ENCODE measurements around the gene DUSP16. TPM values are rescaled to one million over a fixed set of nuclear protein-coding genes. Genes with fewer than 3 reads are reported as not detected.

The DUSP16 gene
- total RNA-seq, 1 donor from 2014 or later = 64.7 TPM

DNA sequence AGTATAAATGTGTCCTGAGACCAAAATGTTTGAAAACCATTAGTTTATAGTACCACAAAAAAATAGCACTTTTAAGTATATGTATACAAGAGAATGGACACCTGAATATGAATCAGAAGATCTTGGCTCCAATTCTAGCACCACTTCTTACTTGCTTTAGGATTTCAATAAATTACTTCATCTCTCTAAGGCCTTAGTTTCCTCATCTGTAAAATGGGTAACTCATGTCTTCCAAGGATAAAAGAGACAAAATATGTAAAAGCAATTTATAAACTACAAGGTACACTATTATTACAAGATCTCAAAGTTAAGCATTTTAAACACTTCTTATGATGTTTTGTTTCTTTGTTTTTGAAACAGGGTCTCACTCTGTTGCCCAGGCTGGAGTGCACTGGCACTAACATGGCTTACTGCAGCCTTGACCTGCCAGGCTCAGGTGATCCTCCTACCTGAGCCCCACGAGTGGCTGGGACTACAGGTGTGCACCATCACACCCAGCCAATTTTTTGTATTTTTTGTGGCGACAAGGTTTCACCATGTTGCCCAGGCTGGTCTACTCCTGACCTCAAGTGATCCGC, 9.4 kb downstream of the DUSP16 start:
- no peak overlapping the region for H3K27ac Mint-ChIP-seq
- intact Hi-C loops (cut with micrococcal nuclease) = no loop called here
- no peak overlapping the region for H3K4me3 Mint-ChIP-seq (ENCODE audit: low read depth)
- no peak for DNase-seq (ENCODE audit: low spot score)
- H3K36me3 Mint-ChIP-seq (ENCODE audit: low read depth) = peaks cover 70% of the 10 kb centered on the region
- H3K27me3 Mint-ChIP-seq (ENCODE audit: low read depth) = no peaks in the 10 kb centered on the region
- peaks cover 24% of the 10 kb centered on the region for H3K4me1 Mint-ChIP-seq (ENCODE audit: low read depth)
- no peaks in the 10 kb centered on the region for H3K9me3 Mint-ChIP-seq

GRCh38 chr12:12551115-12551514, 11.5 kb downstream of the DUSP16 start:
- no peak overlapping the region for H3K4me3 Mint-ChIP-seq (ENCODE audit: low read depth)
- no peaks in the 10 kb centered on the region for H3K27me3 Mint-ChIP-seq (ENCODE audit: low read depth)
- no peak overlapping the region for H3K27ac Mint-ChIP-seq
- H3K4me1 Mint-ChIP-seq (ENCODE audit: low read depth) = peaks cover 19% of the 10 kb centered on the region
- intact Hi-C loops (cut with micrococcal nuclease) = no loop called here
- peaks cover 67% of the 10 kb centered on the region for H3K36me3 Mint-ChIP-seq (ENCODE audit: low read depth)
- no peaks in the 10 kb centered on the region for H3K9me3 Mint-ChIP-seq
- DNase-seq (ENCODE audit: low spot score) = no peak

DNA sequence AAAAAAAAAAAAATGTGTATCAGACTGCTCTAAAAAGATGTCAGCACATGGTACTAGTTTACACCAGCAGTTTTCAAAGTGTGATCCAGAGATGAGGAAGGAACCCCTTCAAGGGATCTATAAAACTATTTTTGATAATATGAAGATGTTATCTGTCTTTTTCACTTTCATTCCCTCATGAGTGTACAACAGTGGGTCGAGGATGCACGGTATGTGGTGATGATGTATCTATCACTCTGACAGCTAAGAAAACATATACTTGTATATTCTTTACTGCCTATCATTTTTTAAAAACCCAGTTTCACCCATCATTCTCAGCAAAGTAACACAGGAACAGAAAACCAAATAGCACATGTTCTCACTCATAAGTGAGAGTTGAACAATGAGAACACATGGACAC, 12.4 kb downstream of the DUSP16 start:
- intact Hi-C loops (cut with micrococcal nuclease) = no loop called here
- H3K4me1 Mint-ChIP-seq (ENCODE audit: low read depth) = peaks cover 19% of the 10 kb centered on the region
- no peak for DNase-seq (ENCODE audit: low spot score)

DNA sequence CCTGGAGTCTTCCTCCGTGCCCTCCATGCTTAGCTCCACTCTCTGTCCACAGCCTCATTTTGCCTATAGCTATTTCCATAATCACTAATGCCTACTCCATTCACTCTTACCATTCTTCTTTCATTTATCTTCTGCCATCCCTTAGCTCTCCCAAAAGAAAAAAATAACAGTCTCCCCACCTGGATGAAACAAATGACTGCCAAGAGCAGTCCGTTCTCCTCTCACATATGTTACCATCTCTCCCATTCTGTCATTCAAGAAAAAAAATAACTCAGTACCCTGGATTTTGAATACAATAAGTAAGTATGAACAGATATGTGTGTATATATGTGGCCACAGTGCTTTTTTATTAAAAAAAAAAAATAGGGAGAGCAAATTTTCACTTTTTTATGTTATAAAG, 13.2 kb downstream of the DUSP16 start:
- Mint-ChIP-seq H3K27me3 (ENCODE audit: low read depth) (no peaks in the 10 kb centered on the region), H3K9me3 (no peaks in the 10 kb centered on the region), H3K4me3 (ENCODE audit: low read depth) (no peak overlapping the region), H3K27ac (no peak overlapping the region), H3K4me1 (ENCODE audit: low read depth) (peaks cover 20% of the 10 kb centered on the region), H3K36me3 (ENCODE audit: low read depth) (peaks cover 59% of the 10 kb centered on the region)
- DNase-seq (ENCODE audit: low spot score) = no peak
- intact Hi-C loops (cut with micrococcal nuclease) = no loop called here

More for the DNA sequence above, 12.4 kb downstream of the DUSP16 start:
- no peak overlapping the region for H3K27ac Mint-ChIP-seq
- H3K9me3 Mint-ChIP-seq = no peaks in the 10 kb centered on the region
- no peak overlapping the region for H3K4me3 Mint-ChIP-seq (ENCODE audit: low read depth)
- peaks cover 68% of the 10 kb centered on the region for H3K36me3 Mint-ChIP-seq (ENCODE audit: low read depth)
- H3K27me3 Mint-ChIP-seq (ENCODE audit: low read depth) = no peaks in the 10 kb centered on the region

DNA sequence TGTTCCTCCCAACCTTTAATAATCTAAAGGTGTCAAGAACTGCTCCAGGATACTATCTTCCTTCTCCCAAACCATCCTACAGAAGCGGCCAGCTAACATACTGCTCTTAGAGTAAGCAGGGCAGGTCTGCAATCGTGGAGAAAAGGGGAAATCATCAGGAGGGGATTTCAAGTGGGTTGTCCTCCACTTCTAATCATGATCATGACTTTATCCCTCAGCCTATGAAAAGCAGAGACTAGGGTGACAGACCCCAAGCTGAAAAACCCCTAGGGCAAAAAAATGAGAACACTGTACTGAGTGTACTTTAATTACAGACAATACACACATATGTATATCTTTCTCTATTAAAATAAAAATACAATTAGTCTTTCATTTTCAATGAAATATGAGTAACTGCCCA, 13.9 kb downstream of the DUSP16 start:
- H3K4me3 Mint-ChIP-seq (ENCODE audit: low read depth) = no peak overlapping the region
- peaks cover 61% of the 10 kb centered on the region for H3K36me3 Mint-ChIP-seq (ENCODE audit: low read depth)
- no peak overlapping the region for H3K27ac Mint-ChIP-seq
- intact Hi-C loops (cut with micrococcal nuclease) = no loop called here
- H3K27me3 Mint-ChIP-seq (ENCODE audit: low read depth) = no peaks in the 10 kb centered on the region
- peaks cover 26% of the 10 kb centered on the region for H3K4me1 Mint-ChIP-seq (ENCODE audit: low read depth)
- H3K9me3 Mint-ChIP-seq = no peaks in the 10 kb centered on the region
- DNase-seq (ENCODE audit: low spot score) = no peak

- Mint-ChIP-seq H3K27me3 (ENCODE audit: low read depth) (no peaks in the 10 kb centered on the region), H3K36me3 (ENCODE audit: low read depth) (peaks cover 64% of the 10 kb centered on the region), H3K9me3 (no peaks in the 10 kb centered on the region), H3K27ac (no peak overlapping the region), H3K4me3 (ENCODE audit: low read depth) (no peak overlapping the region), H3K4me1 (ENCODE audit: low read depth) (peaks cover 32% of the 10 kb centered on the region)
- DNase-seq (ENCODE audit: low spot score) = no peak
- intact Hi-C loops (cut with micrococcal nuclease) = no loop called here
Observed at GRCh38 chr12:12546314-12546772, 16.3 kb downstream of the DUSP16 start.

DNA sequence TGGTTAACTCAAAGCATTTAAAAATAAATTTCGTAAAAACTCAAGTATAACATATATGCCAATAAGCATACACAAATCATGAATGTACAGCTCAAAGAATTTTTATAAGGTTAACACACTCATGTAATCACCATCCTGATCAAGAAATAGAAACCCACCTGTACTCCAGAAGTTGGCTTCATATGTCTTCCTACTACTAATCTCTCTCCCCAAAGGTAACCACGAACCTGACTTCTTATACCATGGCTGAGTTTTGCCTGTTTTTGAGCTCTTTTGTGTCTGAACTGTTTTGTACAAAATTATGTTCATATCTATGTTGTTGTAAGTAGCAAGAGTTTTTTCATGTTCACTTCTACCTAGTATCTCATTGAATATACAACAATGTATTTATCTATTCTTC, 18.7 kb downstream of the DUSP16 start:
- no peak for DNase-seq (ENCODE audit: low spot score)
- peaks cover 36% of the 10 kb centered on the region for H3K4me1 Mint-ChIP-seq (ENCODE audit: low read depth)
- no peak overlapping the region for H3K4me3 Mint-ChIP-seq (ENCODE audit: low read depth)
- intact Hi-C loops (cut with micrococcal nuclease) = no loop called here
- H3K27me3 Mint-ChIP-seq (ENCODE audit: low read depth) = no peaks in the 10 kb centered on the region
- H3K36me3 Mint-ChIP-seq (ENCODE audit: low read depth) = peaks cover 52% of the 10 kb centered on the region
- no peaks in the 10 kb centered on the region for H3K9me3 Mint-ChIP-seq
- no peak overlapping the region for H3K27ac Mint-ChIP-seq

DNA sequence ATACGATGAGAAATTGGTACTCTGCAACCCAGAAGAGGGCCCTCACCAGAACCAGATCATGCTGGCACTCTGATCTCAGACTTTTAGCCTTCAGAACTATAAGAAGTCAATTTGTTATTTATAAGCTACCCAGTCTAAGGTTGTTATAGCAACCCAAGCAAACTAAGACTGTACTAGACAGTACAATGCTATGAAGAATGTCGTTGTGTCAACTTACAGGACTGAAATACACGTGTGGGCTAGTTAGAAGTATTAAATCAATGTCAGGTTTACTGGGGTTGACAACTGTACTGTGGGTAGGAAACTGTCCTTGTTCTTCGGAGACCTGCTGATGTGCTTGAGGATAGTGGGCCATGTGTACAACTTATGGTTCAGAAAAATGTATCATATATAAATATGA, 19.7 kb downstream of the DUSP16 start:
- Mint-ChIP-seq H3K27ac (no peak overlapping the region), H3K4me3 (ENCODE audit: low read depth) (no peak overlapping the region), H3K4me1 (ENCODE audit: low read depth) (peaks cover 33% of the 10 kb centered on the region), H3K36me3 (ENCODE audit: low read depth) (peaks cover 56% of the 10 kb centered on the region), H3K9me3 (no peaks in the 10 kb centered on the region), H3K27me3 (ENCODE audit: low read depth) (no peaks in the 10 kb centered on the region)
- intact Hi-C loops (cut with micrococcal nuclease) = no loop called here
- DNase-seq (ENCODE audit: low spot score) = no peak

DNA sequence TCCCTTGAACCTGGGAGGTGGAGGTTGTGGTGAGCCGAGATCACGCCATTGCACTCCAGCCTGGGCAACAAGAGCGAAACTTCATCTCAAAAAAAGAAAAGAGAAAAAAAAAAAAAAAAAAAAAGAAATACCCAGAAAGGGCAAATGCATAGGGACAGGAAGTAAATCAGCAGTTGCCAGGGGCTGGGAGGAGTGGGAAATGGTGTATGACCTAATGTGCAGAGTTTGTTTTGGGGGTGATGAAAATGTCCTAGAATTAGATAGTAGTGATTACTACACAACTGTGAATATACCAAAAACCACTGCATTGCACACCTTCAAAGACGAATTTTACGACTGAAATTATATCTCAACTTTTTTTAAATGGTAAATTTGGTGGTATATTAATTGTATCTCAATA, 20.4 kb downstream of the DUSP16 start:
- Mint-ChIP-seq H3K27me3 (ENCODE audit: low read depth) (no peaks in the 10 kb centered on the region), H3K9me3 (no peaks in the 10 kb centered on the region), H3K4me1 (ENCODE audit: low read depth) (peaks cover 30% of the 10 kb centered on the region), H3K36me3 (ENCODE audit: low read depth) (peaks cover 56% of the 10 kb centered on the region), H3K27ac (no peak overlapping the region), H3K4me3 (ENCODE audit: low read depth) (no peak overlapping the region)
- no peak for DNase-seq (ENCODE audit: low spot score)
- intact Hi-C loops (cut with micrococcal nuclease) = no loop called here

GRCh38 chr12:12541782-12542181, 20.9 kb downstream of the DUSP16 start:
- DNase-seq (ENCODE audit: low spot score) = no peak
- intact Hi-C loops (cut with micrococcal nuclease) = no loop called here
- no peak overlapping the region for H3K4me3 Mint-ChIP-seq (ENCODE audit: low read depth)
- peaks cover 55% of the 10 kb centered on the region for H3K36me3 Mint-ChIP-seq (ENCODE audit: low read depth)
- peaks cover 30% of the 10 kb centered on the region for H3K4me1 Mint-ChIP-seq (ENCODE audit: low read depth)
- no peaks in the 10 kb centered on the region for H3K27me3 Mint-ChIP-seq (ENCODE audit: low read depth)
- H3K27ac Mint-ChIP-seq = no peak overlapping the region
- H3K9me3 Mint-ChIP-seq = no peaks in the 10 kb centered on the region

DNA sequence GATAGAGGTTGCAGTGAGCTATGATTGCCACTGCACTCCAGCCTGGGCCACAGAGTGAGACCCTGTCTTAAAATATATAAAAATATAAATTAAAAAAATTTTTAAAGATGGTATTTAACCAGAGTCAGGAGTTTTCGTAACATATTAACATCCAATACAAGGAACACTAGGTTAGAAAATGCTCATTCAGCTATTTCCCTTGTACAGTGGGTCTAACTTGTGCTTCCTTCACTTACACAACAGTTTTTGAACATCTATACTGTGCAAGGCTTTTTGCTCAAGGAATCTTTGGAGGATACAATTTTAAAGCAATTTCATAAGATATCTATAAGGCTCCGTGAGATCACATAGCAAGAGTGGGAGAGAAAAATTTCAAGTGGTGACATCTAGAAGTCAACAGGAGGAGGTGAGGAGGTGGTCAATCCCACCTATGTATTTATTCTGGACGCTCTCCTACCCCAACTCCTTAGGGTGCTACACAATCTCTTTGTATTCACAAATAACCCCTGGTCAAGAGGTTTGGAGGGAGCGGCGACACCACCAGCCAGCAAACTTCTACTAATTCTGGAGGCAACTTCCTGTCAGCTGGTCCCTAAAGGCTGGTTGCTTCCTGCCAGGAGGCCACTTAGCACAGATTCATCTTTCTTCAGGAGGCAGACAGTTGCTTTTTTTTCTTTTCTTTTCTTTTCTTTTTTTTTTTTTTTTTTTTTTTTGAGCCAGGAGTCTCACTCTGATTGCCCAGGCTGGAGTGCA, 22.2 kb downstream of the DUSP16 start:
- no peak for DNase-seq (ENCODE audit: low spot score)
- no peaks in the 10 kb centered on the region for H3K9me3 Mint-ChIP-seq
- peaks cover 43% of the 10 kb centered on the region for H3K36me3 Mint-ChIP-seq (ENCODE audit: low read depth)
- no peak overlapping the region for H3K27ac Mint-ChIP-seq
- intact Hi-C loops (cut with micrococcal nuclease) = no loop called here
- H3K4me3 Mint-ChIP-seq (ENCODE audit: low read depth) = no peak overlapping the region
- H3K27me3 Mint-ChIP-seq (ENCODE audit: low read depth) = no peaks in the 10 kb centered on the region
- peaks cover 33% of the 10 kb centered on the region for H3K4me1 Mint-ChIP-seq (ENCODE audit: low read depth)

GRCh38 chr12:12539028-12539810, 23.4 kb downstream of the DUSP16 start:
- no peak for DNase-seq (ENCODE audit: low spot score)
- no peak overlapping the region for H3K27ac Mint-ChIP-seq
- intact Hi-C loops (cut with micrococcal nuclease) = no loop called here
- no peaks in the 10 kb centered on the region for H3K27me3 Mint-ChIP-seq (ENCODE audit: low read depth)
- H3K9me3 Mint-ChIP-seq = no peaks in the 10 kb centered on the region
- H3K36me3 Mint-ChIP-seq (ENCODE audit: low read depth) = peaks cover 47% of the 10 kb centered on the region
- H3K4me1 Mint-ChIP-seq (ENCODE audit: low read depth) = peaks cover 38% of the 10 kb centered on the region
- H3K4me3 Mint-ChIP-seq (ENCODE audit: low read depth) = no peak overlapping the region

- no peak overlapping the region for H3K4me3 Mint-ChIP-seq (ENCODE audit: low read depth)
- H3K9me3 Mint-ChIP-seq = no peaks in the 10 kb centered on the region
- no peaks in the 10 kb centered on the region for H3K27me3 Mint-ChIP-seq (ENCODE audit: low read depth)
- no peak overlapping the region for H3K27ac Mint-ChIP-seq
- DNase-seq (ENCODE audit: low spot score) = no peak
- peaks cover 46% of the 10 kb centered on the region for H3K36me3 Mint-ChIP-seq (ENCODE audit: low read depth)
- peaks cover 39% of the 10 kb centered on the region for H3K4me1 Mint-ChIP-seq (ENCODE audit: low read depth)
- intact Hi-C loops (cut with micrococcal nuclease) = no loop called here
Observed at GRCh38 chr12:12538535-12538934, 24.1 kb downstream of the DUSP16 start.

Data from activated T-helper 2 cell treated with anti-CD3 and anti-CD28 coated beads, Interferon-gamma antibody, Interleukin-2, Interleukin-4, amounts not matched to agents 10 μg/mL and 5 μg/mL and 100 μg/mL, durations not matched to agents 14 hours and 24 hours and 36 hours (primary cell).